Caco-2 (cell line): ENCODE results near the gene UPK1A. TPM values are rescaled to one million over a fixed set of nuclear protein-coding genes. Genes with fewer than 3 reads are reported as not detected.
"Not testable (repeated sequence)": the region's sequence is repeated elsewhere in the genome, so short reads cannot be mapped to it uniquely, and the experiment has no call there.

Experiments used
- BruUV-seq: library from RNA; stranded (reverse); fragments of 400-500 nt; replicated peaks from 2 replicates; lab custom pipeline; 2021; lab: Mats Ljungman, UMichigan
- CTCF ChIA-PET: fragments of 300-600 bp; sonication (Branson Sonifier 250); formaldehyde crosslinking; loops from one replicate; lab custom pipeline; 2022; ENCODE audit warnings: antibody characterized with exemption; lab: Charles Lee
- POLR2A ChIA-PET: fragments of 300-600 bp; sonication (Branson Sonifier 250); formaldehyde crosslinking; loops from one replicate; lab custom pipeline; 2022; ENCODE audit warnings: antibody characterized with exemption; lab: Charles Lee
- DNase-seq, 2 experiments: peaks; one replicate each; pipeline versions ENCODE4 v3.0.0 to v3.0.0-alpha.2; 2020 to 2022
- H3K27me3 ChIP-seq: replicated peaks from 2 replicates; pipeline ENCODE4 v1.6.0; 2011; ENCODE audit warnings: low read length; ENCODE audit not compliant: control insufficient read depth, insufficient read depth
- H3K36me3 ChIP-seq: 2 replicates; pipeline ENCODE4 v1.5.1; 2011; ENCODE audit warnings: low read length; ENCODE audit not compliant: control insufficient read depth, insufficient read depth
- H3K4me1 ChIP-seq: fragments of 250-450 bp; sonication (Bioruptor Pico); 2 replicates; pipeline ENCODE4 v1.5.1; 2020; ENCODE audit warnings: mild to moderate bottlenecking
- H3K4me3 ChIP-seq: 2 replicates; pipeline ENCODE4 v1.5.1; 2011; ENCODE audit warnings: low read depth, mild to moderate bottlenecking, control low read depth, low read length
- H3K9me3 ChIP-seq: fragments of 250-450 bp; sonication (Bioruptor Pico); 2 replicates; pipeline ENCODE4 v1.5.1; 2020; ENCODE audit warnings: mild to moderate bottlenecking, moderate library complexity
- H3K27ac Mint-ChIP-seq: one replicate; pipeline ENCODE4 v1.8.0; 2022; ENCODE audit warnings: mixed read lengths; ENCODE audit not compliant: unreplicated experiment
- H3K27me3 Mint-ChIP-seq: one replicate; pipeline ENCODE4 v1.8.0; 2022; ENCODE audit warnings: mixed read lengths; ENCODE audit not compliant: insufficient read depth, unreplicated experiment
- H3K36me3 Mint-ChIP-seq: one replicate; pipeline ENCODE4 v1.8.0; 2022; ENCODE audit warnings: mild to moderate bottlenecking, mixed read lengths; ENCODE audit not compliant: insufficient read depth, unreplicated experiment
- H3K4me1 Mint-ChIP-seq: one replicate; pipeline ENCODE4 v1.8.0; 2022; ENCODE audit warnings: low read depth, mixed read lengths; ENCODE audit not compliant: unreplicated experiment
- H3K4me3 Mint-ChIP-seq: one replicate; pipeline ENCODE4 v1.8.0; 2022; ENCODE audit warnings: mild to moderate bottlenecking, moderate library complexity, mixed read lengths; ENCODE audit not compliant: unreplicated experiment
- H3K9me3 Mint-ChIP-seq: one replicate; pipeline ENCODE4 v1.8.0; 2022; ENCODE audit warnings: mixed read lengths; ENCODE audit not compliant: unreplicated experiment
- CTCF ChIP-seq, 2 experiments: fragments of 200-600 bp in 1 of 2; IDR thresholded peaks; 1 replicate in 1 of 2; 2 replicates in 1 of 2; pipeline versions ENCODE4 v1.5.1 to v1.8.0; 2011 to 2022; ENCODE audit warnings: antibody characterized with exemption in 1 of 2, control low read depth in 1 of 2, inconsistent platforms in 1 of 2, low read depth in 1 of 2, low read length in 1 of 2, mild to moderate bottlenecking in 1 of 2, moderate library complexity in 1 of 2; ENCODE audit not compliant: insufficient read depth in 1 of 2, severe bottlenecking in 1 of 2, unreplicated experiment in 1 of 2
- intact Hi-C: fragments of 100-400 bp; cut with micrococcal nuclease; formaldehyde crosslinking; loops from one replicate; pipeline ENCODE4 v1.10.0; 2022; ENCODE audit not compliant: unreplicated experiment
- total RNA-seq: library from RNA; stranded (reverse); gene quantifications from 2 replicates; pipeline ENCODE4 v1.2.3, GENCODE V29; 2022

UPK1A gene
- total RNA-seq, 1 experiment from 2014 or later: not detected

- H3K4me1 ChIP-seq: peaks cover 7% of the 10 kb centered on the region; the same call in 1 of the 2 replicates
- no peaks in the 10 kb centered on the region for H3K36me3 ChIP-seq
- BruUV-seq: no TSS peak
- H3K4me3 ChIP-seq: no peak overlapping the region
- CTCF ChIA-PET: no interaction called here
- Mint-ChIP-seq H3K9me3 (no peaks in the 10 kb centered on the region), H3K36me3 (no peaks in the 10 kb centered on the region), H3K27me3 (peaks cover 8% of the 10 kb centered on the region), H3K27ac (no peak overlapping the region), H3K4me3 (peak overlapping the region; percentile 13), H3K4me1 (peaks cover 23% of the 10 kb centered on the region)
- TF ChIP-seq CTCF (IDR thresholded peaks at IDR 0.05; ENCODE audit: insufficient read depth in 1 of 2, low read depth in 1 of 2, low read length in 1 of 2, severe bottlenecking in 1 of 2, unreplicated experiment in 1 of 2): no peak
- no peaks in the 10 kb centered on the region for H3K9me3 ChIP-seq
- DNase-seq: no peak
- POLR2A ChIA-PET: interaction anchor here (0.6 kb wide), 1 partner anchor 8 kb away, joined by 4 read pairs; no protein-coding TSS in a partner anchor
- intact Hi-C loops: no loop called here
- H3K27me3 ChIP-seq: no peaks in the 10 kb centered on the region
These were observed 9.3 kb downstream of the UPK1A start for GRCh38 chr19:35675589-35676140.

- Mint-ChIP-seq H3K4me1 (peaks cover 6% of the 10 kb centered on the region), H3K9me3 (no peaks in the 10 kb centered on the region), H3K4me3 (no peak overlapping the region), H3K27me3 (no peaks in the 10 kb centered on the region), H3K36me3 (no peaks in the 10 kb centered on the region), H3K27ac (no peak overlapping the region)
- TF ChIP-seq CTCF (IDR thresholded peaks at IDR 0.05; ENCODE audit: insufficient read depth in 1 of 2, low read depth in 1 of 2, low read length in 1 of 2, severe bottlenecking in 1 of 2, unreplicated experiment in 1 of 2): no peak
- no peaks in the 10 kb centered on the region for H3K27me3 ChIP-seq
- ChIA-PET CTCF (interaction anchor here (0.7 to 0.9 kb wide), 2 partner anchors 12 to 23 kb away, joined by 5 to 7 read pairs; no protein-coding TSS in a partner anchor), POLR2A (no interaction called here)
- no peaks in the 10 kb centered on the region for H3K36me3 ChIP-seq
- DNase-seq: no peak
- H3K4me3 ChIP-seq: no peak overlapping the region
- H3K4me1 ChIP-seq: no peaks in the 10 kb centered on the region
- no TSS peak for BruUV-seq
- intact Hi-C loops: no loop called here
- no peaks in the 10 kb centered on the region for H3K9me3 ChIP-seq
These were observed 23.5 kb downstream of the UPK1A start for GRCh38 chr19:35689836-35690235.

- H3K36me3 ChIP-seq, H3K27me3 ChIP-seq, H3K4me1 ChIP-seq, H3K27me3 Mint-ChIP-seq, intact Hi-C loops, H3K4me1 Mint-ChIP-seq, BruUV-seq, H3K9me3 ChIP-seq, H3K9me3 Mint-ChIP-seq, H3K27ac Mint-ChIP-seq, H3K4me3 Mint-ChIP-seq, H3K36me3 Mint-ChIP-seq, H3K4me3 ChIP-seq, DNase-seq, POLR2A ChIA-PET: not testable (repeated sequence)
- CTCF ChIA-PET: interaction anchor here (0.7 kb wide), 1 partner anchor 549 kb away, joined by 4 read pairs; no protein-coding TSS in a partner anchor
These were observed 24.8 kb downstream of the UPK1A start for GRCh38 chr19:35691106-35691505.
